Osteoblast (primary cell): ENCODE data around the gene ALS2. TPM values are rescaled to one million over a fixed set of nuclear protein-coding genes. Genes with fewer than 3 reads are reported as not detected.
A peak's percentile ranks its signal among the peaks of the same experiment; 100 is the strongest.

Source experiments
- DNase-seq: peaks from one replicate; pipeline ENCODE4 v3.0.0; 2011; ENCODE audit warnings: low spot score, mixed read lengths; ENCODE audit not compliant: insufficient read length; ENCODE audit errors: missing footprints
- H2AFZ ChIP-seq: 2 replicates; pipeline ENCODE4 v1.6.0; 2011; ENCODE audit warnings: mild to moderate bottlenecking, low read length
- H3K27ac ChIP-seq: 2 replicates; pipeline ENCODE4 v1.5.1; 2011; ENCODE audit warnings: mild to moderate bottlenecking, low read depth, low read length, moderate library complexity
- H3K27me3 ChIP-seq: 2 replicates; pipeline ENCODE4 v1.6.0; 2012; ENCODE audit warnings: mild to moderate bottlenecking, control low read depth, inconsistent platforms, low read length, moderate library complexity; ENCODE audit not compliant: insufficient read depth
- H3K36me3 ChIP-seq: 2 replicates; pipeline ENCODE4 v1.5.1; 2011; ENCODE audit warnings: mild to moderate bottlenecking, low read length, control low read depth, moderate library complexity; ENCODE audit not compliant: insufficient read depth
- H3K4me1 ChIP-seq: 2 replicates; pipeline ENCODE4 v1.5.1; 2011; ENCODE audit warnings: mild to moderate bottlenecking, low read length, control low read depth, moderate library complexity; ENCODE audit not compliant: insufficient read depth
- H3K4me2 ChIP-seq: 2 replicates; pipeline ENCODE4 v1.6.0; 2011; ENCODE audit warnings: mild to moderate bottlenecking, low read length; ENCODE audit not compliant: insufficient read depth
- H3K4me3 ChIP-seq: fragments of 200-600 bp; sonication (generic); 3 replicates; pipeline ENCODE4 v1.5.1; 2012; ENCODE audit warnings: mild to moderate bottlenecking, low read length, inconsistent platforms; ENCODE audit not compliant: insufficient read depth
- H3K79me2 ChIP-seq: 2 replicates; pipeline ENCODE4 v1.6.0; 2012; ENCODE audit warnings: mild to moderate bottlenecking, low read length, control low read depth, inconsistent platforms; ENCODE audit not compliant: insufficient read depth
- H3K9me3 ChIP-seq: 2 replicates; pipeline ENCODE4 v1.5.1; 2011; ENCODE audit warnings: low read depth, low read length, control low read depth
- H4K20me1 ChIP-seq: 2 replicates; pipeline ENCODE4 v1.6.0; 2012; ENCODE audit warnings: mild to moderate bottlenecking, low read length, control low read depth; ENCODE audit not compliant: insufficient read depth
- CTCF ChIP-seq: IDR thresholded peaks from 2 replicates; pipeline ENCODE4 v1.5.1; 2011; ENCODE audit warnings: mild to moderate bottlenecking, low read depth, low read length, moderate library complexity; ENCODE audit errors: extremely low read depth
- total RNA-seq: library from RNA; depleted of rRNA; stranded (reverse); fragments of >200 nt; gene quantifications from 2 replicates; pipeline ENCODE4 v1.2.3, GENCODE V29; 2012

ALS2 gene
- total RNA-seq, 1 donor = 39.1 TPM

- H3K4me3 ChIP-seq = no peak overlapping the region
Measured at GRCh38 chr2:201712726-201713125, 68.0 kb downstream of the ALS2 start.

GRCh38 chr2:201709747-201710146 lies 71.0 kb downstream of the ALS2 start:
- no peak overlapping the region for H3K4me2 ChIP-seq
- DNase-seq = no peak

More at GRCh38 chr2:201712726-201713125, 68.0 kb downstream of the ALS2 start:
- H3K27me3 ChIP-seq = no peaks in the 10 kb centered on the region
- no peak overlapping the region for H2AFZ ChIP-seq
- no peaks in the 10 kb centered on the region for H3K79me2 ChIP-seq
- H3K4me2 ChIP-seq = no peak overlapping the region
- H3K27ac ChIP-seq = no peak overlapping the region
- no peak for TF ChIP-seq CTCF
- no peaks in the 10 kb centered on the region for H3K9me3 ChIP-seq
- no peak for DNase-seq
- H3K4me1 ChIP-seq = peaks cover 7% of the 10 kb centered on the region
- no peaks in the 10 kb centered on the region for H4K20me1 ChIP-seq
- H3K36me3 ChIP-seq = peaks cover 54% of the 10 kb centered on the region

GRCh38 chr2:201709049-201709448 lies 71.7 kb downstream of the ALS2 start:
- Histone ChIP-seq H3K36me3 (peaks cover 52% of the 10 kb centered on the region), H3K27me3 (no peaks in the 10 kb centered on the region), H2AFZ (no peak overlapping the region), H3K27ac (peak overlapping the region; percentile 20), H4K20me1 (no peaks in the 10 kb centered on the region), H3K4me1 (peaks cover 22% of the 10 kb centered on the region), H3K4me2 (no peak overlapping the region), H3K4me3 (no peak overlapping the region), H3K79me2 (no peaks in the 10 kb centered on the region), H3K9me3 (no peaks in the 10 kb centered on the region)
- no peak for DNase-seq
- TF ChIP-seq CTCF = no peak

More at GRCh38 chr2:201709747-201710146, 71.0 kb downstream of the ALS2 start:
- H2AFZ ChIP-seq = no peak overlapping the region
- H3K27ac ChIP-seq = no peak overlapping the region
- H3K9me3 ChIP-seq = no peaks in the 10 kb centered on the region
- no peaks in the 10 kb centered on the region for H3K27me3 ChIP-seq
- peaks cover 17% of the 10 kb centered on the region for H3K4me1 ChIP-seq
- TF ChIP-seq CTCF = no peak
- H3K36me3 ChIP-seq = peaks cover 52% of the 10 kb centered on the region
- H4K20me1 ChIP-seq = no peaks in the 10 kb centered on the region
- H3K4me3 ChIP-seq = no peak overlapping the region
- no peaks in the 10 kb centered on the region for H3K79me2 ChIP-seq

- Histone ChIP-seq H3K27ac (peak overlapping the region; percentile 51), H2AFZ (no peak overlapping the region)
- peak; percentile 21 for DNase-seq
Measured at GRCh38 chr2:201707753-201708152, 73.0 kb downstream of the ALS2 start.

More at GRCh38 chr2:201707753-201708152, 73.0 kb downstream of the ALS2 start:
- H3K4me1 ChIP-seq = peaks cover 22% of the 10 kb centered on the region
- H3K4me3 ChIP-seq = no peak overlapping the region
- no peaks in the 10 kb centered on the region for H3K9me3 ChIP-seq
- H4K20me1 ChIP-seq = no peaks in the 10 kb centered on the region
- TF ChIP-seq CTCF = peak; percentile 78
- no peaks in the 10 kb centered on the region for H3K79me2 ChIP-seq
- no peak overlapping the region for H3K4me2 ChIP-seq
- H3K36me3 ChIP-seq = peaks cover 49% of the 10 kb centered on the region
- no peaks in the 10 kb centered on the region for H3K27me3 ChIP-seq
